ENCODE measurements around the gene IRAK1.

GRCh38 chrX:154021131-154021611 lies 1.5 kb upstream of the IRAK1 start:
- TF ChIP-seq, protein P1, sequence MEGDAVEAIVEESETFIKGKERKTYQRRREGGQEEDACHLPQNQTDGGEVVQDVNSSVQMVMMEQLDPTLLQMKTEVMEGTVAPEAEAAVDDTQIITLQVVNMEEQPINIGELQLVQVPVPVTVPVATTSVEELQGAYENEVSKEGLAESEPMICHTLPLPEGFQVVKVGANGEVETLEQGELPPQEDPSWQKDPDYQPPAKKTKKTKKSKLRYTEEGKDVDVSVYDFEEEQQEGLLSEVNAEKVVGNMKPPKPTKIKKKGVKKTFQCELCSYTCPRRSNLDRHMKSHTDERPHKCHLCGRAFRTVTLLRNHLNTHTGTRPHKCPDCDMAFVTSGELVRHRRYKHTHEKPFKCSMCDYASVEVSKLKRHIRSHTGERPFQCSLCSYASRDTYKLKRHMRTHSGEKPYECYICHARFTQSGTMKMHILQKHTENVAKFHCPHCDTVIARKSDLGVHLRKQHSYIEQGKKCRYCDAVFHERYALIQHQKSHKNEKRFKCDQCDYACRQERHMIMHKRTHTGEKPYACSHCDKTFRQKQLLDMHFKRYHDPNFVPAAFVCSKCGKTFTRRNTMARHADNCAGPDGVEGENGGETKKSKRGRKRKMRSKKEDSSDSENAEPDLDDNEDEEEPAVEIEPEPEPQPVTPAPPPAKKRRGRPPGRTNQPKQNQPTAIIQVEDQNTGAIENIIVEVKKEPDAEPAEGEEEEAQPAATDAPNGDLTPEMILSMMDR (IDR thresholded peaks at IDR 0.05) = no peak
- TF ChIP-seq POLR2A (IDR thresholded peaks at IDR 0.05) = no peak

All from esophagus squamous epithelium (tissue), 4 donors.